NCI-H146 treated with DMSO at 0.1 percent for 48 hours (cell line): ENCODE results near the gene SPATA24.
"Not testable (repeated sequence)": the region's sequence is repeated elsewhere in the genome, so short reads cannot be mapped to it uniquely, and the experiment has no call there.

ENCODE experiments used
- DNase-seq: peaks from one replicate; lab custom pipeline; 2025; ENCODE audit not compliant: unreplicated experiment; lab: John Stamatoyannopoulos, UW

Gene SPATA24

DNA sequence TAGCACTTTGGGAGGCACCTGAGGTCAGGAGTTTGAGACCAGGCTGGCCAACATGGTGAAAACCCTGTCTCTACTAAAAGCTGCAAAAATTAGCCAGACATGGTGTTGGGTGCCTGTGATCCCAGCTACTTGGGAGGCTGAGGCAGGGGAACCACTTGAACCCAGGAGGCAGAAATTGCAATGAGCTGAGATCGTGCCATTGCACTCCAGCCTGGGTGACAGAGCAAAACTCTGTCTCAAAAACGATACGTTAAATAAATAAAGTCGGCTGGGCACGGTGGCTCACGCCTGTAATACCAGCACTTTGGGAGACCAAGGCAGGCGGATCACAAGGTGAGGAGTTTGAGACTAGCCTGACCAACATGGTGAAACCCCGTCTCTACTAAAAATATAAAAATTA, 48.0 kb downstream of the SPATA24 start:
- DNase-seq: not testable (repeated sequence)

- DNase-seq: no peak
Measured at GRCh38 chr5:139354186-139354585, 49.7 kb downstream of the SPATA24 start.

GRCh38 chr5:139347863-139348262, 56.0 kb downstream of the SPATA24 start:
- not testable (repeated sequence) for DNase-seq
